GM19238 (cell line): Measurements from ENCODE around the gene SH3BP4.

ENCODE experiments used
- DNase-seq: peaks from one replicate; pipeline ENCODE4 v3.0.0; 2011; ENCODE audit warnings: low spot score; ENCODE audit not compliant: insufficient read length

Gene SH3BP4

DNA sequence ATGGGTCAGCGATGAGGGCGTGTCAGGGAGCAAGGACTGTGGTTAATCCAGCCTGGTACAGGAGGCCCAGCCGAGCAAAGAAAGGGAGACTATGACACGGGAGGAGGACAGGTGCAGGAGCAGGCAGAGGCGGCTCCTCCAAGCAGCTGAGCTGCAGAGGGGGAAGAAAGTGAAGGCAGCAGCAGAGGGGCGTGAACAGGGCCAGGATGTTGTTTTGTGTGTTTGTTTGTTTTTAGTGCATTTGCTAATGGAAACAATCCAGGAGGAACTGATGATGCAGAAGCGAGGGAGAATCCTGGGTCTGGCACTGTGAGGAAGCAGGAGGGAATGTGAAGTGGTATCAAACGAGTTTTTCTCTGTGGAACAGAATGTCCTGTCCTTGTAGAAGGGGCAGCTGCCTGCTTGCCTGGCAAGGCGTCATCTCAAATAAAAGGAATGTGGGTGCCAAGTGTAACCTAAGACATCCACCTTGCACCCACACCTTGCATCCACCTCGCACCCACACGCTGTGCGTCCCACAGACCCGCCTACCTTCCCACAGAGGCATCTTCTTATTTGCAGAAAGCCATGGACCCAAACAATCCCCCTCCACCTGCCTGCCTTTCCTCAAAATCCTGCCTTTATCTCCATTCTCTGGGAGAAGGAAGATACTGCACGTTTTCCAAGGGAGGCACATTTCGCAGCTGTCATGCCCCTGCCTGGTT, 134.8 kb downstream of the SH3BP4 start:
- no peak for DNase-seq

DNA sequence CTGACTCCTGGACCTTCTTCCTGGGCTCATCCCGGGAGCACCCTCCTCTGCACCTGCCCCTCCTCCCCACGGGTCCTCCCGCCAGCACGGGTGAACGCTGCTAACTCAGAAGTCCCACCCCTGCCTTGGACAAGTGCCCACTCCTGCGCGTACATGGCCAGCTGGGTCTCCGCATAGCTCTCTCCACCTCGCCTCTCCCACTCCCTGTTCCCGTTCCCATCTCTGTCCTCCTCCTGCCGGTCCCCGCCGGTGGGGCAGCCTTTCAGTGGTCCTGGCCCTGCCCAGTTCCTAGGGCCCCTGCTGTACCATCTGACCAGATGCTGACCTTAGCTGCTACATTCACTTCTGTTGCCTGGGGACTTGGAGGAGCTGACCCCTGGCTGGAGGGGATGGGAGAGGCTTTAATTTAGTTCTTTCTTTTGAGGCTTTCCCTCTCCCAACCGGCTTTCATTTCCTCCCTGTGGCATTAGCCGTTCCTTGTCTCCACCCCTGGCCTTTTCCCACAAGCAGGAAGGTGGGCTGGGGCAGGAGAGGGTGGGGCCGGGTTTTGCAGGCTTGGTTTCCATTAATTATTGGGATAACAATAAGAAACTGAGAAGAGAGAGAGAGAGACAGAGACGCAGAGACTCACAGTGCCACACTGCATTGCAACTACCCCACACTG, 136.1 kb downstream of the SH3BP4 start:
- DNase-seq = no peak

DNA sequence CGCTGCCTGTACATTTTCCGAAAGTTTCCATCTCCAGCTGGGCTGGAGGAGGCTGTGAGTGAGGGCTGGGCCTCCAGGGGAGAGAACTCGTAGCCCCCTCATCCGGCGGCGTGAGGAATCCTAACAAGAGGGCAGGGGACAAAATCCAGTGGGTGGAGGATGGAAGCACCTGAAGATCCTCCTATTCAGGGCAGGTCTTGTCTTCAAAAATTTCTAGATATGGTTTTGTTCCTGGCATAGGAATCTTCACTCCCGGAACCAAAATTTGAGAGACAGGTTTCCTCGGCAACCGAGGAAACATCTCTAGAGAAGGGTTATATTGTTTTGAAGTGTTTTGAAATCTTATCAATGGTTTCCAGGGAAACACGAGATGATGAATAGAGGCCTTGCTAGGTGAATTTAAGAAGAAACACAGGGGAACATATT, 136.7 kb downstream of the SH3BP4 start:
- no peak for DNase-seq

DNA sequence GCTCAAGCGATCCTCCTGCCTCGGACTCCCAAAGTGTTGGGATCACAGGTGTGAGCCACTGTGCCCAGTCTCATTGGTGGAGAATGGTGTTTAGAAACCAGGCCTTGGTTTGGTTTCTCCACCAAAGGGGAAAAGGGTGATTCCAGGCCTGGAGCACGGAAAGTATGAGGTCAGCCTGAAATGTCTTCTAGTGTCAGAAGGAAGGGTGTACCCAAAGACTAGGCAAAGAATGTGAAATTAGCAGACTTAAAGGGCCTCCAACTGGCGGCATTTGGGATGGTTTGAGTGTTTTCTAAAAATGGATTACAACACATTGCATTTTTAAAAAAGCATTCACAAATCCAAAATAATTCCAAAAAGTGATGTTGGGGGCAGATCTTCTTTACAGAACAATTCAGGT, 139.6 kb downstream of the SH3BP4 start:
- no peak for DNase-seq

DNA sequence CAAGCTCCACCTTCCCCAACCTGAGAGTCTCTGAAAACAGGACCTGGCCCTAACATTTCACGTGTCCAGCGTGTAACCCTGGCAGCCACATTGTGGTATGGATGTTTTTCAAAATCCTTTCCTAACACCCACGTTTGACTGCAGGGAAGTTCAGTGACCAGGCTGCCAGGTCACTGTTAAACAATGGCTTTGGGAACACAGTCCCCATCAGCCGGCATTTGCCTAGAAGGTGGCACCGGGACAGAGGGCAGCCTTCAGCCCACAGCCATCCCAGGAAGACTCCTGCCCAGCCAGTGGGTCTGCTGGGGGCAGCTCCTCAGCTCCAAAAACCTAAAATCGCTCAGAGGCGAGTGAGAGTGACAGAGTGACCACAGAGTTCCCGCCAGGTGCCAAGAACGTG, 140.2 kb downstream of the SH3BP4 start:
- no peak for DNase-seq

DNA sequence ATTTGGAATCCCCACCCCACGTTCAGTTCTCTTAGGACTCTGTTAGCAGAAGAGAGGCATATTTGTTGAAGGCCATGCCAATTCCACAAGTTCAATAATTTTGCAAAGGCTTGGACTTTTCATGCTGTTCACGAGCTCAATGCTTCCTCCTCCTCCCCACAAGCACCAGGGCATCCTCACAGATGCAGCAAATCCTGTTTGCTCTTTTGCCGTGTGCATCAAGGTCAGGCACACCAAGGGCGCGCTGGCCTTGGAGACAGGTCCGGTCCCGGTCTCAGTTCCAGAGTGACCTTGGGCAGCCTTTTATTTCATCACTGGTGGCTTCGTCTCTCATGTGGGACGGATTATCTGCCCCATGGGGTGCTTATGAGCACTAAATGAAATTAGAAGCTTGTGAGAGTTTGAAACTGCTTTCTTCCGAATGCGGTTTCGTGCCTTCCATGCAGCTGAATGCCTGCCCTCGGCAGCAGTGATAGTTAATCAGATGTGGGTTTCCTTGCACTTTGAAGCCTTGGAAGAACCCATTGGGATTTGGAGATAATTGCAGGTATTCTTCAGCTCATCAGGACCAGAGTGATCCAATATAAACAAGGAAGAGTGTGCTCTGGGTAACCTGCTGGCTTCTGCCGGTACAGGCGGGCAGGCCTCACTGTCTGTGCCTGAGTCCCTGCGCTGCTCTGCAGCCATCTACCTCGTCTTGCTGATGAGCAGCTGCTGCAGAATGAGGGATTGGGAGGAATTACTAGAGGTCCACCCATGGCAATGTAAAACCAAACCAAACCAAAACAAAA, 140.8 kb downstream of the SH3BP4 start:
- no peak for DNase-seq

DNA sequence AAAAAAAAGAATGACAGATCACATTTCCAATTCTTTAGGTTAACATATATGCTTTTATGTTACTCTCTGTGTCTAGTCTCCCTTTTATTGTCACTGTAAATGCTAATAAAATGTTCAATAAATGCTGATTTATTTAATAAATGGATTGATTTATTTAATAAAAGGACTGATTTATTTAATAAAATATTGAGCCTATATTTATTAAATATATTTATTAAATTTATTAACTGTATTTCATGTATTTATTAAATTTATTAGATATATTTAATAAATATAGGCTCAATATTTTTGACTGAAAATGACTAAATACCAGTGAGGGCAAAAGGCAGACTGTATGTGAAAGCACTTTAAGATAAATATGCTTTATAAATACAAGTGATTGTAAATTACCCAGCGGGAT, 142.6 kb downstream of the SH3BP4 start:
- DNase-seq = no peak

DNA sequence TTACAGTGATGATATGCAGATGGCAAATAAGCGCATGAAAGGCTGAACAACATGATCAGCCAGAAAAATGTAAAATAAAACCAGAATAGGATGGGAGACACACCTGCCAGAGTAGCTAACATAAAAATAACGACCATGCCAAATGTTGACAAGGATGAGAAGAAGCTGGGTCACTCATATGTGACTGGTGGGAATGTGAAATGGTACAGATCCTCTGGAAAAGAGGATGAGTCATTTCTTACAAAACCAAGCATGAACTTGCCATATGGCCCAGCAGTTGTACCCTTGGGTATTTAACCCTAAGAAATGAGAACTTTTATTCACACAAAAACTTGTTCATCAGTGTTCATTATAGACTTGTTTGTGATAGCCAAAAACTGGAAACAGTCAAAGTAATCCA, 143.8 kb downstream of the SH3BP4 start:
- no peak for DNase-seq

DNA sequence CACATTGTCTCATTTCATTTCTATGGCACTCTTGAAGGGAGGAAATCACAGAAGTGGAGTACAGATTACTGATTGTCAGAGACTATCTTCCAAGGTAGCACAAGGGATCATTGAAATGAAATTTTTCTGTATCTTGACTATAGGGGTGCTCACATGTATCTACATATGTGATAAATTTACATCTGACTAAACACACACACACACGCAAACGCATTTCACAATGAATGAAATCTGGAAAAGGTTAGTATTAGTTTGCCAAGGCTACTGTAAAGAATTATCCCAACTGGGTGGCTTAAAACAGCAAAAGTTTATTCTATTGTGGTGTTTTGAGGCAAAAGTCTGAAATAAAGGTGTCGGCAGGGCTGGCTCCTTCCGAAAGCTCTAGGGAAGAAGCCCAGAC, 144.6 kb downstream of the SH3BP4 start:
- DNase-seq = no peak

DNA sequence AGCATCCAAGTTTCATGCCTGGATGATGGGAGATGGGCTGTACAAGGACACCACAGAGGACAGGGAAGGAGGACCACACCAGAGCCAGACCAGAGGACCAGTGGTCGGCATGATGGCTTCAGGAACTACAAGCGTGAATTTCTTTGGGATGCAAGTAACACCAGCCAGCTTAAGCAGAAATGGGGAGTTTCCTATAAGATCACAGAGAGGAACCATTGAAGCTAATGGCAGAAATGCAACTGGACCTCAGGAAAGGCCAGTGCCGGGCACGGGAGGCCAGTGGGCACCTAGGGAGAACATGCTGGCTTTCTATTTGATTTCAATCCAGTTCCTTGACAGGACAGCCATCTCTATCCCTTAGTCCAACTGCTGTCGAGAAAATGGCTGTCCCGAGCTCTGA, 145.4 kb downstream of the SH3BP4 start:
- DNase-seq = no peak

DNA sequence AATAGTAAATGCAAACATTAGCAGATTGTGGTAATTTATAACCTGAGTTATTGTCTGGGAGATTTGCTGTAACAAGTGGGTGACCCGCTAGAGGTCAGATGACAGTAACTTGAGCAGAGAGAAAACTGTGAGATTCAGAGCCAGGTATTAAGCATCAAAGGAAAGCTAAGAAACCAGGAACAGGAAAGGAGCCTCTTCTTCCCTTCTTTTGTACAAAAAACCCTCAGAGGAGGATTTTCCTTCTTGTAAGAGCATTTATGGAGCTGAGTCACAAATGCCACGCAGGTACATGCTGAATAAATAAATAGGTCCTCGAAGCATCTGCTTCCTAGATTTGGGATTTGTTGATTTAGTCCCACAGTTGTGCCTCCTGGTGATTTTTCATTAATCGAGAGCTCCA, 146.5 kb downstream of the SH3BP4 start:
- no peak for DNase-seq

DNA sequence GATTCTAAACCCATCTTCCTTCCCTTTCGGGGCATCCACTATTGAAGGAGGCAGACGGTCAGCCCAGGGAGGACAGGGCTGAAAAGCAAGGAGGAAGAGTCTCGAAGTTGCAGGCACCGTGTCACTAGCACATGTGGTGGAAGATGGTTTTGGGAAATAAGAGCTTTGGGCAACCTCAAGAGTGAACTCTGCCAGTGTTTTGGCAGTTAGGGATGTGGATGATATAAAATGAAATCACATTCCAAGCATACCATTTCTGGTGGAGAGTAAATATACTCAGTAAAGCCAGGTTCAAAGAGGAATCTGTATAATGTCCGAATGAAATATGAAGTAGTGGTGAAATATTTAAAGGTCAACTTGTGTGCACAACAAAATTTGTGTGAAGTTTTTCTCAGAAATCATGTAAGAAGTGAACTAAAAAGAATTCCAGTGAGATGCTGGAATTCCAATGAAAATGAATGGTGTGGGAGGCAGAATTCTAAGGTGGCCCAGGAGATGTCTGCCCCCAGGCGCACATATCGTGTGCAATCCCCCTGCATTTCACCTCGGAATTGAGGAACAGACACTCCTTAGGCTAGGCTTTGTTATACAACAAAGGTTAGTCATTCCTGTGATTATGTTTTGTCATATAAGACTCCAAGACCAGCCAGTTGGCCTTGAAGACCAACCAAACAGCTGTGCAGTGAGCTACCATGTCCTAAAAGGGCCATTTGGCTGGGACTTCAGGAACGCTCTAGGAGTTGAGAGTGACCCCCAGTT, 147.1 kb downstream of the SH3BP4 start:
- no peak for DNase-seq

DNA sequence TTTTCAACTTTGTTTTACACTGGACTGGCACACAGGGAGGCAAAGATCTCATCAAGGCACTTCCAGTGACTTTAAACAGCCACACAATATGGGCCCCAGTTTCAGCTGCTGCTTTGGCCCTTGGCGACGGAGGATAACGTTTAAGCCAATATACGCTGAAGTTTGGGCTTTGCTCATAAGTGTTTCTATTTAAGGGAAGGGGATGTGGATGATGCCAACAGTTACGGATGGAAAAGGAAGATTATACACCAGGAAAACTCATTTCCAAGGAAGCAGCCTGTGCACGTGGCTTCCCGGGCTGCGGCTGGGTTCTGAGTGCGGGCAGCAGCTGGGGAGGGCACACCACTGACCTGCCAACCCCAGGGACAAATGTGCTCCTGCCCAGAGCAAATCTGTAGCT, 151.1 kb downstream of the SH3BP4 start:
- DNase-seq = no peak
